ENCODE data around the gene TRMU.

The TRMU gene

GRCh38 chr22:46369716-46370583, 34.4 kb downstream of the TRMU start:
- no peak for DNase-seq (ENCODE audit: low read depth)

GRCh38 chr22:46370584-46371291, 35.2 kb downstream of the TRMU start:
- DNase-seq (ENCODE audit: low read depth): no peak

GRCh38 chr22:46371623-46372226, 36.2 kb downstream of the TRMU start:
- DNase-seq (ENCODE audit: low read depth): no peak

GRCh38 chr22:46372686-46373085, 37.2 kb downstream of the TRMU start:
- DNase-seq (ENCODE audit: low read depth): no peak

GRCh38 chr22:46373159-46373558, 37.6 kb downstream of the TRMU start:
- no peak for DNase-seq (ENCODE audit: low read depth)

- DNase-seq (ENCODE audit: low read depth): no peak
Measured at GRCh38 chr22:46373921-46374662, 38.6 kb downstream of the TRMU start.

GRCh38 chr22:46374663-46375474, 39.4 kb downstream of the TRMU start:
- no peak for DNase-seq (ENCODE audit: low read depth)

GRCh38 chr22:46376111-46376510, 40.6 kb downstream of the TRMU start:
- DNase-seq (ENCODE audit: low read depth): no peak

GRCh38 chr22:46376908-46377524, 41.5 kb downstream of the TRMU start:
- DNase-seq (ENCODE audit: low read depth): no peak

GRCh38 chr22:46377525-46378425, 42.3 kb downstream of the TRMU start:
- no peak for DNase-seq (ENCODE audit: low read depth)

- no peak for DNase-seq (ENCODE audit: low read depth)
Measured at GRCh38 chr22:46378426-46379065, 43.0 kb downstream of the TRMU start.

GRCh38 chr22:46379066-46379930, 43.8 kb downstream of the TRMU start:
- no peak for DNase-seq (ENCODE audit: low read depth)

- no peak for DNase-seq (ENCODE audit: low read depth)
Measured at GRCh38 chr22:46380069-46380468, 44.6 kb downstream of the TRMU start.

GRCh38 chr22:46380581-46380980, 45.1 kb downstream of the TRMU start:
- no peak for DNase-seq (ENCODE audit: low read depth)

GRCh38 chr22:46381142-46381541, 45.6 kb downstream of the TRMU start:
- DNase-seq (ENCODE audit: low read depth): no peak

- DNase-seq (ENCODE audit: low read depth): no peak
Measured at GRCh38 chr22:46381731-46382130, 46.2 kb downstream of the TRMU start.

- DNase-seq (ENCODE audit: low read depth): no peak
Measured at GRCh38 chr22:46382524-46382923, 47.0 kb downstream of the TRMU start.

GRCh38 chr22:46386312-46386711, 50.8 kb downstream of the TRMU start:
- no peak for DNase-seq (ENCODE audit: low read depth)

Measured in stimulated activated CD8-positive, alpha-beta memory T cell treated with anti-CD3 and anti-CD28 coated beads, Interleukin-15, amount 100 ng/mL, for 24 hours (primary cell).